Measurements from ENCODE around the gene SLCO1A2. TPM values are rescaled to one million over a fixed set of nuclear protein-coding genes. Genes with fewer than 3 reads are reported as not detected.
A peak's percentile ranks its signal among the peaks of the same experiment; 100 is the strongest.
"Not testable (repeated sequence)": the region's sequence is repeated elsewhere in the genome, so short reads cannot be mapped to it uniquely, and the experiment has no call there.

Gene SLCO1A2, protein sequence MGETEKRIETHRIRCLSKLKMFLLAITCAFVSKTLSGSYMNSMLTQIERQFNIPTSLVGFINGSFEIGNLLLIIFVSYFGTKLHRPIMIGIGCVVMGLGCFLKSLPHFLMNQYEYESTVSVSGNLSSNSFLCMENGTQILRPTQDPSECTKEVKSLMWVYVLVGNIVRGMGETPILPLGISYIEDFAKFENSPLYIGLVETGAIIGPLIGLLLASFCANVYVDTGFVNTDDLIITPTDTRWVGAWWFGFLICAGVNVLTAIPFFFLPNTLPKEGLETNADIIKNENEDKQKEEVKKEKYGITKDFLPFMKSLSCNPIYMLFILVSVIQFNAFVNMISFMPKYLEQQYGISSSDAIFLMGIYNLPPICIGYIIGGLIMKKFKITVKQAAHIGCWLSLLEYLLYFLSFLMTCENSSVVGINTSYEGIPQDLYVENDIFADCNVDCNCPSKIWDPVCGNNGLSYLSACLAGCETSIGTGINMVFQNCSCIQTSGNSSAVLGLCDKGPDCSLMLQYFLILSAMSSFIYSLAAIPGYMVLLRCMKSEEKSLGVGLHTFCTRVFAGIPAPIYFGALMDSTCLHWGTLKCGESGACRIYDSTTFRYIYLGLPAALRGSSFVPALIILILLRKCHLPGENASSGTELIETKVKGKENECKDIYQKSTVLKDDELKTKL
- under 1 TPM in 2 of 4 donors, not detected in 2; 0.01 to 0.10 TPM for polyA plus RNA-seq
- long read RNA-seq, donor 1, result 0 reads
- long read RNA-seq, donor 2, result 0 reads
- long read RNA-seq, donor 3, result 0 reads
- long read RNA-seq, donor 4, result 0 reads
- long read RNA-seq, donor 5, result 0 reads
- long read RNA-seq, donor 6, result 0 reads
- long read RNA-seq, donor 7, result 0 reads
- long read RNA-seq, donor 8, result 0 reads
- long read RNA-seq, donor 9, result 0 reads
- long read RNA-seq, donor 10, result 0 reads

- Histone ChIP-seq H3K27ac (ENCODE audit: low read depth in 1 of 3, low read length in 2 of 3) (no peak within 1 kb of the TSS), H3K36me3 (ENCODE audit: control insufficient read depth in 3 of 3, insufficient read depth in 2 of 3, low read depth in 1 of 3, low read length in 3 of 3) (no peaks in the 10 kb centered on the region), H3K27me3 (ENCODE audit: control insufficient read depth in 3 of 3, insufficient read depth in 3 of 3, low read length in 3 of 3) (no peaks in the 10 kb centered on the region), H3K9me3 (ENCODE audit: control insufficient read depth in 2 of 2, insufficient read depth in 1 of 2, low read depth in 1 of 2, low read length in 1 of 2) (peaks cover 0 to 8% of the 10 kb centered on the region in 2 donors), H3K4me1 (ENCODE audit: control insufficient read depth in 3 of 3, insufficient read depth in 2 of 3, low read depth in 1 of 3, low read length in 2 of 3) (no peaks in the 10 kb centered on the region), H3K4me3 (ENCODE audit: low read depth in 1 of 3, low read length in 3 of 3) (no peak within 1 kb of the TSS)
- no peak for FAIRE-seq
- no peak for DNase-seq
- 63 to 72% (median 69%) methylated on average over 3 of the region's 3 CpGs for WGBS, 3 donors
Measured at GRCh38 chr12:21334771-21335325, at the start of gene SLCO1A2. Gene SLCO1A2, minus strand, starts transcription at chr12:21334917. Its CDS starts 270 bp downstream, at chr12:21334647.

DNA sequence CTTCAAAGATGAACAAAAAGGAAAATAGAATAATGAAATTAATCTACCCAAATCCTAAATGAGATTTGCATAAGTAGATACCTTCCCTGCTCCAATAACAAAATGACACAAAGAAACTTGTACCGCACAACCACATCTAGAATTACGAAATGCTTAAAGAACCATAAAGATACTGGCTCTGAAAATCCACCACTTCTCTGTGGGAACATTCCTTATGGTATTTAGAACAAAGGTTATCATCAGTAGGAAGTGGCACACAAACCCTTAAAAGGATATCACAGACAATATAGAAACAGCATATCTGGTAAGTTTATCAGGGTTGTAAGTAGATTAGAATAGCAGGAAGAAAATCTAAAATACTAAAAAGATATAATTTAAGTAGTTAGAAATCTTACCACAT, 49.5 kb upstream of the SLCO1A2 start:
- DNase-seq (peak; percentile 37 to 57), FAIRE-seq (no peak)
- no peaks in the 10 kb centered on the region for H3K4me1 ChIP-seq (ENCODE audit: control insufficient read depth in 3 of 3, insufficient read depth in 2 of 3, low read depth in 1 of 3, low read length in 2 of 3)
- H3K36me3 ChIP-seq (ENCODE audit: control insufficient read depth in 3 of 3, insufficient read depth in 2 of 3, low read depth in 1 of 3, low read length in 3 of 3), result no peaks in the 10 kb centered on the region
- H3K9me3 ChIP-seq (ENCODE audit: control insufficient read depth in 2 of 2, insufficient read depth in 1 of 2, low read depth in 1 of 2, low read length in 1 of 2), result peaks cover 0 to 7% of the 10 kb centered on the region in 2 donors
- H3K4me3 ChIP-seq (ENCODE audit: low read depth in 1 of 3, low read length in 3 of 3), result no peak overlapping the region
- 19 to 58% (median 37%) methylated on average over 2 of the region's 2 CpGs for WGBS, 3 donors
- H3K27ac ChIP-seq (ENCODE audit: low read depth in 1 of 3, low read length in 2 of 3), result no peak overlapping the region
- no peaks in the 10 kb centered on the region for H3K27me3 ChIP-seq (ENCODE audit: control insufficient read depth in 3 of 3, insufficient read depth in 3 of 3, low read length in 3 of 3)

DNA sequence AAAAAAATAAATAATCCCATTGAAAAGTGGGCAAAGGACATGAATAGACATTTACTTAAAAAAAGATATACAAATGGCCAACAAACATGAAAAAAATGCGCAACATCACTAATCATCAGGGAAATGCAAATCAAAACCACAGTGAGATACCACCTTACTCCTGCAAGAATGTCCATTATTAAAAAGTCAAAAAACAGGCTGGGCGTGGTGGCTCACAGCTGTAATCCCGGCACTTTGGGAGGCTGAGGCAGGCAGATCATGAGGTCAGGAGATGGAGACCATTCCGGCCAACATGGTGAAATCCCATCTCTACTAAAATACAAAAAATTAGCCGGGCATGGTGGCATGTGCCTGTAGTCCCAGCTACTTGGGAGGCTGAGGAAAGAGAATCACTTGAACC, 46.6 kb upstream of the SLCO1A2 start:
- DNase-seq; H3K27ac ChIP-seq (ENCODE audit: low read depth in 1 of 3, low read length in 2 of 3); H3K27me3 ChIP-seq (ENCODE audit: control insufficient read depth in 3 of 3, insufficient read depth in 3 of 3, low read length in 3 of 3); H3K9me3 ChIP-seq (ENCODE audit: control insufficient read depth in 2 of 2, insufficient read depth in 1 of 2, low read depth in 1 of 2, low read length in 1 of 2); FAIRE-seq; H3K4me1 ChIP-seq (ENCODE audit: control insufficient read depth in 3 of 3, insufficient read depth in 2 of 3, low read depth in 1 of 3, low read length in 2 of 3); H3K36me3 ChIP-seq (ENCODE audit: control insufficient read depth in 3 of 3, insufficient read depth in 2 of 3, low read depth in 1 of 3, low read length in 3 of 3); H3K4me3 ChIP-seq (ENCODE audit: low read depth in 1 of 3, low read length in 3 of 3): not testable (repeated sequence)
- WGBS, 3 donors, result 82 to 90% (median 89%) methylated on average over 5 of the region's 5 CpGs

- WGBS, 3 donors, result 78 to 84% (median 81%) methylated on average over 3 of the region's 3 CpGs
- no peaks in the 10 kb centered on the region for H3K4me1 ChIP-seq (ENCODE audit: control insufficient read depth in 3 of 3, insufficient read depth in 2 of 3, low read depth in 1 of 3, low read length in 2 of 3)
- no peak overlapping the region for H3K4me3 ChIP-seq (ENCODE audit: low read depth in 1 of 3, low read length in 3 of 3)
- no peaks in the 10 kb centered on the region for H3K9me3 ChIP-seq (ENCODE audit: control insufficient read depth in 2 of 2, insufficient read depth in 1 of 2, low read depth in 1 of 2, low read length in 1 of 2)
- H3K27me3 ChIP-seq (ENCODE audit: control insufficient read depth in 3 of 3, insufficient read depth in 3 of 3, low read length in 3 of 3), result no peaks in the 10 kb centered on the region
- no peak overlapping the region for H3K27ac ChIP-seq (ENCODE audit: low read depth in 1 of 3, low read length in 2 of 3)
- FAIRE-seq, result no peak
- no peak for DNase-seq
- H3K36me3 ChIP-seq (ENCODE audit: control insufficient read depth in 3 of 3, insufficient read depth in 2 of 3, low read depth in 1 of 3, low read length in 3 of 3), result no peaks in the 10 kb centered on the region
Measured at GRCh38 chr12:21379218-21379617, 44.5 kb upstream of the SLCO1A2 start.

GRCh38 chr12:21372602-21373001, 37.9 kb upstream of the SLCO1A2 start, which contains the start of gene IAPP:
Gene IAPP, plus strand, starts transcription at chr12:21372902. Its CDS starts 450 bp downstream, at chr12:21373352.
- H3K4me1 ChIP-seq (ENCODE audit: control insufficient read depth in 3 of 3, insufficient read depth in 2 of 3, low read depth in 1 of 3, low read length in 2 of 3), result no peaks in the 10 kb centered on the region
- DNase-seq (no peak), FAIRE-seq (no peak)
- no peak within 1 kb of the TSS for H3K27ac ChIP-seq (ENCODE audit: low read depth in 1 of 3, low read length in 2 of 3)
- H3K27me3 ChIP-seq (ENCODE audit: control insufficient read depth in 3 of 3, insufficient read depth in 3 of 3, low read length in 3 of 3), result no peaks in the 10 kb centered on the region
- no peaks in the 10 kb centered on the region for H3K9me3 ChIP-seq (ENCODE audit: control insufficient read depth in 2 of 2, insufficient read depth in 1 of 2, low read depth in 1 of 2, low read length in 1 of 2)
- WGBS, 3 donors, result 60 to 77% (median 76%) methylated on average over 2 of the region's 2 CpGs
- H3K36me3 ChIP-seq (ENCODE audit: control insufficient read depth in 3 of 3, insufficient read depth in 2 of 3, low read depth in 1 of 3, low read length in 3 of 3), result no peaks in the 10 kb centered on the region
- H3K4me3 ChIP-seq (ENCODE audit: low read depth in 1 of 3, low read length in 3 of 3), result no peak within 1 kb of the TSS

- DNase-seq (no peak), FAIRE-seq (no peak)
- no peaks in the 10 kb centered on the region for H3K4me1 ChIP-seq (ENCODE audit: control insufficient read depth in 3 of 3, insufficient read depth in 2 of 3, low read depth in 1 of 3, low read length in 2 of 3)
- no peaks in the 10 kb centered on the region for H3K36me3 ChIP-seq (ENCODE audit: control insufficient read depth in 3 of 3, insufficient read depth in 2 of 3, low read depth in 1 of 3, low read length in 3 of 3)
- H3K27ac ChIP-seq (ENCODE audit: low read depth in 1 of 3, low read length in 2 of 3), result no peak overlapping the region
- no peaks in the 10 kb centered on the region for H3K9me3 ChIP-seq (ENCODE audit: control insufficient read depth in 2 of 2, insufficient read depth in 1 of 2, low read depth in 1 of 2, low read length in 1 of 2)
- 79 to 85% (median 82%) methylated on average over 7 of the region's 7 CpGs for WGBS, 3 donors
- H3K27me3 ChIP-seq (ENCODE audit: control insufficient read depth in 3 of 3, insufficient read depth in 3 of 3, low read length in 3 of 3), result no peaks in the 10 kb centered on the region
- no peak overlapping the region for H3K4me3 ChIP-seq (ENCODE audit: low read depth in 1 of 3, low read length in 3 of 3)
Measured at GRCh38 chr12:21370845-21371449, 36.2 kb upstream of the SLCO1A2 start.

DNA sequence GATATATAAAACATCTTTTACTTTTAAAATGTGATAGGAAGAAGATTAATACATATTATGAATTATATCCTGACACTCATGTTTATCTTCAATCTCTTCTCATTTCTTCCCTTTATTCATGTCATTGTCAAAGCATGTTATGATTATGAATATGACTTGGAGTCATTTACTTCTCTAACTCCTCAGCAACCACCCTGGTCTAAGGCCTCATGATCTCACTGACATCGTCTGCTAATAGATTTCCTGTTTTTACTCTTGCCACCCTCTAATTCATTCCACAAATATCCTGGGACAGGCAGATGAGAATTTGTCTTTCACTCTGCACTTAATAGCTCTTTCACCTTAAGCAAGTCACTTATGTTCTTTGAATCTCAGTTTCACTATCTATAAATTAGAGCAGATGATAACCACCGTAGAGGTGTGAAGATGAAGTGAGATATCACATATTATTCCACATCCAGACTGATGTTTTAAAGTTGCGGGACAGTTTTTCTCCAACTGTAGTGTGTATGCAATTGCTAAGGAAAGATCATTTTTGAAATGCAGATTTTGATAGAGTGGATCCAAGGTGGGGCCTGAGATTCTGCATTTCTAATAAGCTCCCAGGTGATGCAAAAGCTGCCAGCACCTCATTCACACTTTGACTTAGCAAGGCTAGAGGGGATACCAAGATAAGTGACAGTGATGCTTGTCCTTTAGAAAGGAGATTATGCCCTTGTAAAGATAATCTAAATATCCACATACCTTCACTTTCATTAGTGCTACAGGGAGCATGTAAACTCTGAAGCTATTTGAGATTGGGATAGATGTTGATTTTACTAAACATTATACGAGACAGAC, 34.6 kb upstream of the SLCO1A2 start:
- Histone ChIP-seq H3K9me3 (ENCODE audit: control insufficient read depth in 2 of 2, insufficient read depth in 1 of 2, low read depth in 1 of 2, low read length in 1 of 2) (no peaks in the 10 kb centered on the region), H3K36me3 (ENCODE audit: control insufficient read depth in 3 of 3, insufficient read depth in 2 of 3, low read depth in 1 of 3, low read length in 3 of 3) (no peaks in the 10 kb centered on the region), H3K4me3 (ENCODE audit: low read depth in 1 of 3, low read length in 3 of 3) (no peak overlapping the region), H3K27ac (ENCODE audit: low read depth in 1 of 3, low read length in 2 of 3) (no peak overlapping the region), H3K27me3 (ENCODE audit: control insufficient read depth in 3 of 3, insufficient read depth in 3 of 3, low read length in 3 of 3) (no peaks in the 10 kb centered on the region), H3K4me1 (ENCODE audit: control insufficient read depth in 3 of 3, insufficient read depth in 2 of 3, low read depth in 1 of 3, low read length in 2 of 3) (no peaks in the 10 kb centered on the region)
- FAIRE-seq (no peak), DNase-seq (no peak)
- WGBS, 3 donors, result 40 to 48% (median 46%) methylated on average over 4 of the region's 4 CpGs
